GM19099 (cell line): ENCODE data around the gene SP5.

ENCODE experiments used
- POLR2A ChIP-seq: IDR thresholded peaks from 3 replicates; pipeline ENCODE4 v1.6.1; 2011; ENCODE audit warnings: low read depth; ENCODE audit not compliant: insufficient read length; ENCODE audit errors: extremely low read depth

The SP5 gene

GRCh38 chr2:170717991-170718589, 3.0 kb downstream of the SP5 start:
- TF ChIP-seq POLR2A = no peak

- TF ChIP-seq POLR2A = no peak
These were observed 4.7 kb downstream of the SP5 start for GRCh38 chr2:170719810-170720209.

- no peak for TF ChIP-seq POLR2A
These were observed 6.5 kb downstream of the SP5 start for GRCh38 chr2:170721678-170722077.

- TF ChIP-seq POLR2A = no peak
These were observed 7.2 kb downstream of the SP5 start for GRCh38 chr2:170722301-170722700.

- no peak for TF ChIP-seq POLR2A
These were observed 8.4 kb downstream of the SP5 start for GRCh38 chr2:170723446-170723958.

- no peak for TF ChIP-seq POLR2A
These were observed 18.9 kb downstream of the SP5 start for GRCh38 chr2:170733798-170734600.

- TF ChIP-seq POLR2A = no peak
These were observed 21.5 kb downstream of the SP5 start for GRCh38 chr2:170736628-170737027.

- no peak for TF ChIP-seq POLR2A
These were observed 22.3 kb downstream of the SP5 start for GRCh38 chr2:170737406-170737805.

DNA sequence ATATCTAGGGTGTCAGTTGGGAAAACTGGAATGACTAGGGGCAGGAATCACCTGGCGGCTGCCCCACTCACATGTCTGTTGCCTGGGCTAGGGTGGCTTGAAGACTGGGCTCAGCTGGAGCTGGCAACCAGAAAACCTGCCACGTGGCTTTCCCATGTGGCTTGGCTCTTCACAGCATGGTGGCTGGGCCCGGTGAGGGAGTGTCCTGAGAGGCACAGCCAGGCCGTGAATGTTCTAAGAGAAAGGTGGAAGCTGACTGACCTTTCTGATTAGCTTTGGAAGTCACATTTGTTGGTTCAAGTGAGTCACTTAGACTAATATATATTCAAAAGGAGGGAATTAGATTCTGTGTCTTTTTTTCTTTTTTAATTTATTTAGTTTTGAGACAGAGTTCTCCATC, 22.7 kb downstream of the SP5 start:
- TF ChIP-seq POLR2A = no peak

DNA sequence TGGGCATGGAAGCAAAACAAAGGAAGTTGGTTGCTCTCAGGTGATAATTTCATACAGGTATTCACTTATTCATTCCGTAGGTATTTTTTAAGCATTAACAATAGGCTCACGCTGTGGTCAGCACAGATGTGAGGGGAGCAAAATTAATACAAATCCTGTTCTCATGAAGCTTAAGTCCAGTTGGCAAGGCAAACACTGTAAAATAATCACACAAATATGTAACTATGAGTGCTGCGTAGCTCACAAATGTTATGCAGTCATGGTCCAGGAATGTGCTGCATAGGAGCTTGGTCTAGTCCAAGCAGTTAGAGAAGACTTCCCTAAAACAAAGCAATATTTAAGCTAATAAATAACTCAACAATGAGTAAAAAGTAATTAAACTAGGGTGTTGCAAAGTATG, 23.9 kb downstream of the SP5 start:
- no peak for TF ChIP-seq POLR2A

GRCh38 chr2:170739507-170740046, 24.4 kb downstream of the SP5 start:
- no peak for TF ChIP-seq POLR2A

GRCh38 chr2:170740660-170741059, 25.5 kb downstream of the SP5 start:
- TF ChIP-seq POLR2A = no peak

- no peak for TF ChIP-seq POLR2A
These were observed 26.9 kb downstream of the SP5 start for GRCh38 chr2:170742000-170742399.

DNA sequence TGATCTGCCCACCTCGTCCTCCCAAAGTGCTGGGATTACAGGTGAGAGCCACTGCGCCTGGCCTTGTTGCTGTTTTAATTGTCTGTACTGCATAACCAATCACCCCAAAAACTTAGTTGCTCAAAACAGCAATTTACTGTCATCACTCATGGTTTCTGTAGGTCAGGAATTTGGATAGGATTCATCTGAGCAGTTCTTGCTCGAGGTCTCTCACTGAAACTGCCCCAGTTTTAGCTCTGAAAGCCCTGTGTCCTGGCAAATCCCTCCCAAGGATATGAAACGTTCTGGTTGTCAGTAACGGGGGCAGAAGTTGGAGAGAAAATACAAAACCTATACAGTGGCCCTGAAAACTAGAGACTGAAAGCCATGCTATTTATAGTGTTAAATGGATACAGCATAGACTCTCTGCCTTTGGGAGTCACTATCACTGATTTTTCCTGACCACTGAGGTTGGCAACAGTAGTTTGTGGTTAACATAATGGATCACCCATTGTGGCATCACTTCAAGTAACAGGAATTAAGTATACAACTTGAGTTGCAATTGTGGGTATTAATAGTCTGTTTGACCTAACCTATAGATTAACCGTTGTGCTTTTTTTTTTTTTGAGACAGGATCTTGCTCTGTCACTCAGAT, 27.9 kb downstream of the SP5 start:
- no peak for TF ChIP-seq POLR2A

DNA sequence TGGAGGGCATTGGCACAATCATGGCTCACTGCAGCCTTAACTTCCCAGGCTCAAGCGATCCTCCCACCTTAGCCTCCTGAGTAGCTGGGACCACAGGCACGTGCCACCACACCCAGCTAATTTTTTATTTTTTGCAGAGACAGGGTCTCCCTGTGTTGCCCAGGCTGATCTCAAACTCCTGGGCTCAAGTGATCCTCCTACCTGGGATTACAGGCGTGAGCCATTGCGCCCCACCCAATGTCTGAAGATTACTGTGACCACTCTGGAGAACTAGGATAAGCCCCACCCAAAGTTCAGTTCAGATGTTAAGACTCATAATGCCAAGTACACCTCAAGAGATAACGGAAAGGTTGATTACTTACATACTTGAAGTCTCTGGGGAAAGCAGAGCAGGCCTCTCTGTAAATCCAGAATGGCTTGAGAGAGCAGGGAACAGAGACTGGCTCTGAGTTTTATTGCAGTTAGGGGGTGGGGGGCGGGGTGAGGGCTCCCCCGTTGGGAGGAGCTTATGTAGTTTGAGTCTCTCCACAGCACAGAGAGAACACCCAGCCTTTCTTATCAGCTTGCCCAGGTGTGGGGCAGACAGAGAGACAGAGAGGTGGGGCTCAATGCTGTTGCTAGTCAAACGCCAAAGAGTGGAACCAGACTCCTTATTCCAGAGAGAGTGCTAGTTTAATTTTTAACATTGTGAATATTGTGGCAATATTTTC, 28.5 kb downstream of the SP5 start:
- no peak for TF ChIP-seq POLR2A
